SHP77 treated with DMSO at 0.1 percent for 48 hours (cell line): ENCODE measurements around the gene GFI1B.
"Not testable (repeated sequence)": the region's sequence is repeated elsewhere in the genome, so short reads cannot be mapped to it uniquely, and the experiment has no call there.

Experiments
- DNase-seq: peaks from one replicate; lab custom pipeline; 2025; lab: John Stamatoyannopoulos, UW

Gene GFI1B

GRCh38 chr9:133009906-133010582 lies 31.6 kb downstream of the GFI1B start:
- DNase-seq, result no peak

GRCh38 chr9:133014696-133015095 lies 36.2 kb downstream of the GFI1B start:
- no peak for DNase-seq

DNA sequence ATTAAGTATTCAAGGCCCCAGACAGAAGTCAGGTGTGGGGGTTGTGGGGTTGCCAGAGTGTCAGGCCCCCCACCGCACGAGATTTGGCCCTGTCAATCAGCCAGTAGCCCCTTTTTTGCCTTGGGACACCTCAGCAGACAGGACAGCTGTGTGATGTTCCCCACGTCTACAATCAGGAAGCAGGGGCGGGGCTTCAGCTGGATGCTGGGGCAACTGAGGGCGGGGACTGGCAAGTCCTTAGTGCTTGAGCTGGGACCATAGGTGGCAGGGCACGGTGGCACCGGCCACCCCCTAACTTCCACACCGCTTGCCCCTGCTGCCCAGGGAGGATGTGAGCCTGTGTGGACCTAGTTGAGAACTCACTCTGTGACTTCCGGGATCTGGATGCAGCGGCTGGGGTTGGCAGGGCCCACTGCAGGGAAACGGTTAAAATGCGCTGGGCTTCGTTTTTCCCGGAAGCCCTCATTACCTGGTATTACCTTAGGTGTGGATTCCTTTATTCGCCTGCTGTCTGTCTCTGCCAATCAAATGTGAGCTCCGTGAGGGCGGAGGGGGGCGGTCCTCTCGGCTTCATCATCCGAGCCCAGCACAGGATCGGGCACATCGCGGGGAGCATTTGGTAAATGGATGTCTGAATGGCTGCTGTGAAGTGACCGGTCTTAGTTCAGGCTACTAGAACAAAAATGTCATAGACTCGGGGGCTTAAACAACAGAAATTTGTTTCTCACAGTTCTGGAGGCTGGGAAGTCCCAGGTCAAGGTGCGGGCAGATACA lies 44.8 kb downstream of the GFI1B start:
- DNase-seq, result no peak

DNA sequence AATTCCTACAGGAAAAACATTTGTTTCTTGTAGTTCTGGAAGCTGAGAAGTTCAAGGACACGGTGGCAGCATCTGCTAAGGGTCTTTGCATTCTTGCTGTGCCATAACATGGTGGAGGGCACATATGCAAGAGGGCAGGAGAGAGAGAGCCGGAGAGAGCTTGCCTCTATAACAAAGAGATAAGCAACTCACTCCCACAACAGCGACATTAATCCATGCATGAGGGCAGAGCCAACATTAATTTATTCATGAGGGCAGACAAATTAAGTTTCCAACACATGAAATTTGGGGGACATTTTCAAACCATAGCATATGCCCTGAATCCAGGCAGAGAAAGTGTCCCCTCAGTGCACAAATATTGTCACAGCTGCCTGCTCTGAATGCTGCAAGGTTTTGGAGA lies 47.9 kb downstream of the GFI1B start:
- no peak for DNase-seq

DNA sequence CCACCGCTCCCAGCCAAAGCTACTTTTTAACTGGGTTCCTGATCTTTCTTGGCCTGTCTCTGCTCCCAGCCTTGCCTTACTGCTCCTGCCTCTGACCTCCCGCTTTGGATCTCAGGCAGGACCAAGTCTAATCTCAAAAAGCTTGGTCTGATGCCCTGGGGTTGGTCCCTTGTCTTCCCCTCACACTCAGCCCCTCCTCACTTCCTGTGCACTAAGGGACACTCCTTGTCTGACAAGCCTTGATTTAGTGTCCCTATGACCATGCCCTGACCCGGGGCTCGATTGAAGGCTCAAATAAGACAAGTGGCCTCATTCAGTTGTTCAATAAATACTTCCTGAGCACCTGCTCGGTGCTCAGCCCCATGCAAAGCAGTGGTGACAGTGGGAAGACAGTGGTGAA lies 48.6 kb downstream of the GFI1B start:
- DNase-seq, result no peak

DNA sequence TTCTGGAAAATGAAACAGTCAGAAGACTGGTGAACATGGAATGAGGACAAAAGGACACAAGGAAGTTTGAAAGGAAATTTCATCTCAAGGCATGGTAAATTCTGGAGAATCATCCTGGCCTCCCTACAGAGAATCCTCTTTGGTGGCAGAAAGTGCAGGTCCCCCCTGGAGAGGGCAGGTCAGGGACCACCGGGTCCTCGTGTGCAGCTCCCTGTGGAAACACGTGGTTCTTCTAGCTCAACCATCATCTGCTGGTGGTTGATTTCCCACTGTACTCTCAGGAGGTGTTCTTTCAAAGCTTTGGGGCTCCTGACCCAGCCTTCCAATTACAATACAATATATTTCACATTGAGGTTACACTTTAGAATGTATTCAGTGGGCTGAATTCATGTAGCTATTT lies 49.7 kb downstream of the GFI1B start:
- no peak for DNase-seq

DNA sequence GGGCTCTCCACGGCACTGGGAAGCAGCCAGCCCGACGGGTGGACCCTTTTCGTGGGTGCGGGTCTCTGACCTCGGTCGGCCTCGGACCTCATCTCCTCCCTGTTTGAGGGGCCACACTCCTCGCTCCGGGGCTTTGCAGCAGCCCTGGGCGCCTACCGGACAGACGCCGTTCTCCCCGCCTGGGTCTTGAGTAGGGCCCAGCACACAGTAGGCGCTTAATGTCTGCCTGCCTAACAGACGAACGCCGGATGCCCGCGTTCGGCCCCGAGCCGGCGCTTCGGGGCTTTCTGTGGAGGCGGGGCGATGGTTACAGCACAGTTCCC lies 51.5 kb downstream of the GFI1B start:
- DNase-seq, result no peak

DNA sequence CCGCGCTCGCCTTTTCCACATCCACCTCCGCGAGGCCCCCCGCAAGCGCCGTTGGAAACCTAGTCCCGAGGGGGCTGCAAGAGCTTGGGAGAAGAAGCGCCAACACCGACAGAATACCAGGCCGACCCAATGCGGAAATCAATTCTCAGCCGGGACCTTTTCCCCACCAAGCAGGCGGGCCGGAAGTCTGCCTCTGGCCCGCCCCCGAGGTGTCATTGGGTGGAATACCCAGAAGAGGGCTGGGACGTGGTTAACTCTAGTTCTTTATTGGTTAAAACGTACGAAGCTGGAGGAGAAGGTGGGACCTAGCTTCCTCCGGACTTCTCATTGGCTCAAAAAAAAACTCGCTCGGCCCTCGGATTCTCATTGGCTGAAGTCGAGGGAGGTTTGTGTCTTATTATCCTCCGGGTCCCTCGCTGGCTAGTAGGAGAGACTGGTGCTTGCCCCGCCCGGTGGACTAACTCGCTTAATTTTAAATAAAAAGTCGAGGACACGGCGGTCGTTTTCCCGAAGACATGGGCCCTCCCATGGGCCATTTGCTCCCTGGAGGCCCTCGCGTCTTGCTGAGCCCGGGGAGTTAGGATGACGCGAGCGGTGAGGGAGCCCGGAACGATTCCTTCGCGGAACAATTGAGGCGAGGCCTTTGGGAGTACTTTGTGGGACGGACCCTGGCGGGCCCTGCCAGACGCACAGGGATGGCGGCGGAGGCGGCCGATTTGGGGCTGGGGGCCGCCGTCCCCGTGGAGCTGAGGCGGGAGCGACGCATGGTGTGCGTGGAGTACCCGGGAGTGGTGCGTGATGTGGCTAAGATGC lies 52.0 kb downstream of the GFI1B start, which contains the start of gene GTF3C5:
GTF3C5 (plus strand) TSS at position 681 of the 813 bp plus-strand sequence; CDS start at position 696, 15 bp downstream.
- peak; percentile 98 for DNase-seq

- DNase-seq, result no peak
Measured at GRCh38 chr9:133031130-133031422, 52.6 kb downstream of the GFI1B start.

DNA sequence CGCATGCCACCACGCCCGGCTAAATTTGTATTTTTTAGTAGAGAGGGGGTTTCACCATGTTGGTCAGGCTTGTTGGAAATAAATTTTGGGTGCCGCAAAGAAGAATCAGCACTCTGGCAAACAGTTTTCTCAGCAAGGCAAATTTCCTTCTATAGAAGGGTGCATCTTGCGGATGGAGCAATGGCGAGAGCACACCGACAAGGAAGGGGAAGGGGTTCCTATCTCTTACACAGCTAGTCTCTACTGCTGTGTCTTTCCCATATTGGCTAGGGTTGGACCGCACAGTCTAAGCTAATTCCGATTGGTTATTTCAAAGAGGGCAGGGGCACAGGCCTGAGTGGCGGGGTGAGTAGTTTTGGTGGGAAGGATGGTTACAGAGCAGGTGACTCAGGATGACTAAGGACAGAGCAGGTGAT lies 53.0 kb downstream of the GFI1B start:
- DNase-seq, result no peak

GRCh38 chr9:133032171-133032570 lies 53.7 kb downstream of the GFI1B start:
- no peak for DNase-seq

DNA sequence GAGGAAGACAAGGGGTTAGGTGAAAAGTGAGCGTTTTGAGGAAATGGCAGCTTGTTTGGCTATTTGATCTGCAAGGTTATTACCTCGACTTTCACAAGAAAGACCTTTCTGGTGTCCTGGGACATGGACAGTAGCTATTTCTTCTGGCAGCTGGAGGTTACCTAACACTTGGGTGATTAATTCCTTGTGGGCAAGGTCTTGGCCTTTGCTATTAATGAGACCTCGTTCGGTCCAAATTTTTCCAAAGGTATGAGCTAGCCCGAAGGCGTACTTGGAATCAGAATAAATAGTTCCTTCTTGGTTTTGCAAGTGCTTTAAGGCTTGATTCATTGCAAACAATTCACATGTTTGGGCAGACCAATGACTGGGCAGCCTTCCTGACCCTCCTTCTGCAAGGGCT lies 57.2 kb downstream of the GFI1B start:
- DNase-seq, result no peak

DNA sequence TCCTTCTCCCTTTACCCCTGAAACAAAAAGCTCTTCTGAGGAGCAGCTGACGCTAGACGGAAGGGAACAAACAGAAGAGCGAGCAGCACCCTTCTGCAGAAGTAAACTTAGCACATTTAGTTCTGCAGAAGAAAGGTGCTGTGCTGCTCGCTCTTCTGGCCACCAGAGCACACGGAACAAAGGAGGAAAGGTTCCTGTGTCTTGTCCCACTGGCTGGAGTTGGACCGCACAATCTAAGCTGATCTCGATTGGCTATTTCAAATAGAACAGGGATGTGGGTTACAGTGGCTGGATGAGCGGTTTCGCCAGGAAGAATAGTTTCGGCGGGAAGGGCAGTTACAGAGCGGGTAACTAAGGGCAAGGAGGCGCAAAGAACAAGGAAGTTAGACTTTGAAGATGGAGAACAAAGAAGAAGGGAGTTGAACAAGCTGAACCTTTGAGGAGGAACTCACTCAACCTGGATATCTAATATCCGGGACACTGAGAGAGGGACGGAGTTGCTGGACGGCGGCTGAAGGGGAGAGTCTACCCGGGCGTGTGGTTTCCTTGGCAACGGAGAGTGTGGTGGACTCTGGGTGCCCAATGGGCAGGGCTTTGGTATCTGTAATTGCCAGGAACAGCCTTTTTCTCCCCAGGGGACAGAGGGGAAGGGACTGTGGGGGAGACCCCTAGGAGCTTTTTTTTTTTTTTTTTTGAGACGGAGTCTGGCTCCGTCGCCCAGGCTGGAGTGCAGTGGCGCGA lies 59.5 kb downstream of the GFI1B start:
- no peak for DNase-seq

- DNase-seq, result not testable (repeated sequence)
Measured at GRCh38 chr9:133040892-133041479, 62.5 kb downstream of the GFI1B start.
